HG03439 (cell line): ENCODE results near the gene SLC22A1.
"Not testable (repeated sequence)": the region's sequence is repeated elsewhere in the genome, so short reads cannot be mapped to it uniquely, and the experiment has no call there.

ENCODE experiments used
- ATAC-seq: cut with Tn5 transposase; IDR thresholded peaks from one replicate; pipeline ENCODE4 v1.9.1; 2021; ENCODE audit warnings: mild to moderate bottlenecking, moderate library complexity; ENCODE audit not compliant: unreplicated experiment

SLC22A1 gene

DNA sequence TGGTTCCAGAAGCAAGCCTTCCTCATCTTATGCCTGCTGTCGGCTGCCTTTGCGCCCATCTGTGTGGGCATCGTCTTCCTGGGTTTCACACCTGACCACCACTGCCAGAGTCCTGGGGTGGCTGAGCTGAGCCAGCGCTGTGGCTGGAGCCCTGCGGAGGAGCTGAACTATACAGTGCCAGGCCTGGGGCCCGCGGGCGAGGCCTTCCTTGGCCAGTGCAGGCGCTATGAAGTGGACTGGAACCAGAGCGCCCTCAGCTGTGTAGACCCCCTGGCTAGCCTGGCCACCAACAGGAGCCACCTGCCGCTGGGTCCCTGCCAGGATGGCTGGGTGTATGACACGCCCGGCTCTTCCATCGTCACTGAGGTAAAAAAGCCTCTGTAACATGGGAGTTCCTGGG, 366 bp downstream of the SLC22A1 start:
- ATAC-seq: no peak

DNA sequence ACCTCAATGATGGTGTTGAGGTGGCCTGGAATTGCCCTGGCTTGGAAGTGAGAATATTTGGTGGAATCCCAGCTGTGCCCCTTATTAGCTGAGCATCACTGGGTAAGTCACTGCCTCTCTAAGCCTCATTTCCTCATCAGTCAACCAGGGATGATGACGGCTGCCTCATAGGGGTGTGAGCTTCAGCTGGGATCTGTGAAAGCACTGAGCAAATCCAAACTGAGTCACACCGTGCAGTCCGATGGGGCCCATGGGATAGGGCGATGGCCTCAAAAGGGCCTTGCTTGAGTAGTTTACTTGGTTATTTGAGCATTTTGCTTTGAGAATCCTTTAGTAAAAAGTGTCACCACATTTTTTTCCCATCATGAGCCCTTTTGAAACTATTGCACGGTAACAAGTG, 1.1 kb downstream of the SLC22A1 start:
- no peak for ATAC-seq

DNA sequence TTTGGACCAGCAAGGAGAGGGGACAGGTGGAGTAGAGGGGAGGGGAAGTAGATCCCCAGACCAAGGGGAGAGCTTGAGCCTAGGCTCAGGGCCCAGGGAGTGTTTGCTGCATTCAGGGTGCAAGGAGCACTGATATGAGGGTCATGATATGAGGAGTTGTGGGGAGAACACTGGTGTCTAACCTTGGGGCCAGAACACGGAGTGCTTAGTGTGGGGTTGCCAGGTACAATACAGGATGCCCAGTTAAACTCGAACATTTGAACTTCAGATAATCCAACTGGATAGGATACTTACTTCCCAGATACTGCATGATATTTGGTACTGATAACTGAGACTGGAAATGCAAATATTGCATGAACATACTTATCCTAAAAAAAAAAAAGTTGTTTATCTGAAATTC, 2.4 kb downstream of the SLC22A1 start:
- ATAC-seq: no peak

- no peak for ATAC-seq
Measured at GRCh38 chr6:160124605-160125004, 3.0 kb downstream of the SLC22A1 start.

GRCh38 chr6:160125105-160125504, 3.5 kb downstream of the SLC22A1 start:
- not testable (repeated sequence) for ATAC-seq

DNA sequence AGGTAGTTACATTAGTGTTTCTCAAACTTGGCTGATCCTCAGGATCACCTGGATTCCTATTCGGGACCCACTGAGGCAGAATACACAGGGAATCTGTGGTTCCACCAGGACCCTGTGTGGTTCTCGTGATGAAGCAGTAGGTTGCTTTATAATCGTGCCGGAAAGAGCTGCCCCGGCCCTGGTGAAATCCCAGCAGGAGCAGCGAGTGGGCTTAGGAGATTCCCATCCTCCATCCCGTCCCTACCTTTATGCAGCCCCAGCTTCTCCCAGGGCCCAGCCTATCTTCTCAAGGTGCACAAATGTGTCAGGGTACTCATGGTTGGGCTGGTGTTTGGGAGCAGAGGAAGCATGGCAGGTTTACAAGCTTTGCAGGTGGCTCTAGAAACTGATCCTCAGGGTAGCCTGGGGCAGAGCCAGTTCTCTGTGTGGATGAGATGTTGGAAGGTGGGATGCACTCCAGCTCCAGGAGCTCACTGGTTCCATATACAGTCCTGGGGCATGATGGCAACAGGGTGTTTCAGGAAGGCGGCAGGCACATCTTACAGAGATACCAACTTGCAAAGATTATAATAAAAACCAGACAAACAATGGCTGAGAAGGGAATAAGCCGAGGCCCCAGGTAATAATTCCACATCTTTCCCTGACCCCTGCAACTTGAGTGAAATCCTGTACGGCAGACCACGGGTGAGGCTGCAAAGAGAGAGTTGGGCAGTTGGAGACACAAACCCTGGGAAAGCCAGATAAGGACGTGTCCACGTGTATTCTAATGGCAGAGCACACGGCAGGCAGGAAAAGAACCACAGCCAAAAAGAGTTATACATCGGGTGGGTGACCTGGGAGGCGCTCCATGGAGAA, 5.9 kb downstream of the SLC22A1 start:
- no peak for ATAC-seq

- no peak for ATAC-seq
Measured at GRCh38 chr6:160128125-160128683, 6.6 kb downstream of the SLC22A1 start.

DNA sequence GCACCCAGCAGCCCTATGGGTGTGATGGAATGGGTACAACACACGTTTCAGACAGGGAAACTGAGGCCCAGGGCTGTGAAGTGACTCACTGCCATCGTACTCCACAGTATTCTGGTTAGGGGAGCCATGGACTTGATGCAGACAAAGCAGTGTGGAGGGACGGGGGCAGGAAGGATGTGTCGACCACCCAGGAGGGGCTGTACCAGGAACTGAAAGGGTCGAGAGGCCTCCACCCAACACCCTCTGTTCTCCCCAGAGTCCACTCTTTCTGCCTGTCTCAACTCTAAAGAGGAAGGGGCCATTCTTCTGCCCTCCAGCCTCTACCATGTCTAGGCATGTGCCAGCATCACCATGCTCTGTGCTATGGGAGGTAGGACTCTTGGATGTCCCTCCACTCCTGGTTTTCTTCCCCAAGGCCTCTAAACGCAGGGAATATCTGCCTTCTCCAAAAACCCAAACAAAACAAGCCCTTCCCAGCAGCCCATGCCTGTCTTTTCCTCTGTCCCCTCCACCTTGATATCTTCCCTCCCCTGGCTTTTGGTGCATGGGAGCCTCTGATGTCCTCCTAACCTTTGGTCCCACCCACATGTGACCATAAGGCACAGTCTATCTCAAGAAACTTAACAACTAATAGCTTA, 7.4 kb downstream of the SLC22A1 start:
- no peak for ATAC-seq

DNA sequence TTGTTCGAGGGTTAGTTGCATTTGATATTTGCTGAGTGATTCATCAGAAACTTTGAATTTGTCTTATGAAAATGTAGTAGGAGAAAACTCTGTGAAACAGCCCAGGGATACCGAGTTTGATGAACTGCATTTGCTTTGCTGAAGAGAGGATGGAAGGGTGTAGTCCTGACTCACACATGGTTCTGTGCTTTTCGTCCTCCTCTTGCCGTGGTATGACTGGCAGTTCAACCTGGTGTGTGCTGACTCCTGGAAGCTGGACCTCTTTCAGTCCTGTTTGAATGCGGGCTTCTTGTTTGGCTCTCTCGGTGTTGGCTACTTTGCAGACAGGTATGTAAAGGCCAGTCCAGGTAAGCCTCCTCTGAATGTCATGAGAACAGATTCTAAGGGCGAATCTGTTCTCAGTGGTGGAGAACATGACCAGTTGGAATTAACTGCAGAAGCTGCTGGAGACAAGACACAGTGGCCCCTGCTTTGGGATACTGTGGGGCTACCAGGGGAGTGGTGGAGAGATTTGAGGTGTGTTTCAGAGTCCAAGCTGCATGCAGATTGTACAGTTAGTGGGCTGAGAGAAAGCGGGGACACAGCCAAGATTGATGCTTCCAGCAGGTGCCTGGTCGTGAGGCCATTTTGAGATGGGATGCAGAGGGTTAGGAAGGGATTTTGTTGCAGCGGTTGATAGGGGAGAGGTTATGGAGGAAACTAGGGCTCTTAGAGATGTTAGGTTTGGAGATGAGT, 8.4 kb downstream of the SLC22A1 start:
- ATAC-seq: no peak

GRCh38 chr6:160130729-160131484, 9.3 kb downstream of the SLC22A1 start:
- no peak for ATAC-seq

- ATAC-seq: no peak
Measured at GRCh38 chr6:160131636-160132296, 10.2 kb downstream of the SLC22A1 start.

DNA sequence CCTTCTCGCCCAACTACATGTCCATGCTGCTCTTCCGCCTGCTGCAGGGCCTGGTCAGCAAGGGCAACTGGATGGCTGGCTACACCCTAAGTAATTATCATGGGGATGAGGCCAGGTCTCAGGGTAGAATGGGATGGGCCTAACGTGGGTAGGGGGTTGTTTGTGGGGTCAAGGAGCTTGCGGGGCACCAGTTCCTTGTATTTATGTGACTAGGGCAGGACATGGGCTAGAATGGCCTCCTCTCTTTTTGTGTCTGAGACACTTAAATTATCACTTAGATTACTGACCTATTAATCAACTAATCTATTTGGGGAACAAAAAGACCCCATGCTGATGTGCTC, 10.7 kb downstream of the SLC22A1 start:
- ATAC-seq: no peak

GRCh38 chr6:160132776-160133338, 11.2 kb downstream of the SLC22A1 start:
- no peak for ATAC-seq

DNA sequence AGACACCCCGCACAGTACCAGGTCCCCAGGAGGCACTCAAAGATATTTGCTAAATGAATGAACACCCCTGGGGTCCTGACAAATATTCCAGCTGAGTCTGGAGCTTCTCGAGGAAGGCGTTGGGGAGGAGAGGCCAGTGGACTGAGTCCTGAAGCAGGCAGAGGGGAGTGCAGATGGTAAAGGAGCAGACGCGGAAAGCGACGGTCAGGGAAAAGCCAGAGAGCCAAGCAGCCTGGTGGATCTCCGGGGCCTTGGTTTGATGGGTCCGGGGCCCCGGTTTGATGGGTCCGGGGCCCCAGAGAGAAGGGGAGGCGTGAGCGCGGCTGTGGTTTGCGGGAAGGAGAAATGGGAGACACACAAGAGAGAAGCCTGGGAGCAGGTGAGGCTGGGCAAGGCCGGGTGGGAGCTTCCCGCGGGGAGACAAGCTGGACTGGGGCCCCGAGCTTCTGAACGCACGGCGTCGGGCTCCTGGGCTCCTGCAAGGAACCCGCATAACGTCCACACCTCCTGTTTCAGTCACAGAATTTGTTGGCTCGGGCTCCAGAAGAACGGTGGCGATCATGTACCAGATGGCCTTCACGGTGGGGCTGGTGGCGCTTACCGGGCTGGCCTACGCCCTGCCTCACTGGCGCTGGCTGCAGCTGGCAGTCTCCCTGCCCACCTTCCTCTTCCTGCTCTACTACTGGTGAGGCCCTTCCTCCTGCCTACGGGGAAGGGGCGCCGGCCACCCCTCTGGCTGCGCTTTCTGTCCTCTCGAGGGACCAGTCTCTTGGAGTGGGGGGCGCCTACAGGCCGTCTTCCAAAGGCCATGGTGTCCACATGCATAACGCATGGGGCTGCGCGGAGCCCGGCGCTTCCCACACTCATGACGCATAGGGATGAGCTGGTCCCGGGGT, 12.1 kb downstream of the SLC22A1 start:
- no peak for ATAC-seq

GRCh38 chr6:160134337-160134751, 12.7 kb downstream of the SLC22A1 start:
- not testable (repeated sequence) for ATAC-seq

- no peak for ATAC-seq
Measured at GRCh38 chr6:160134779-160135547, 13.3 kb downstream of the SLC22A1 start.

- no peak for ATAC-seq
Measured at GRCh38 chr6:160135907-160136655, 14.5 kb downstream of the SLC22A1 start.
